IMR-90 (cell line): Measurements from ENCODE around the gene CES2. TPM values are rescaled to one million over a fixed set of nuclear protein-coding genes. Genes with fewer than 3 reads are reported as not detected.

ENCODE experiments used
- ATAC-seq: fragments of 200-7000 bp; cut with Tn5 transposase; 2 replicates; pipeline ENCODE4 v1.9.1; 2020; ENCODE audit warnings: low read depth, mild to moderate bottlenecking, moderate library complexity
- BruUV-seq: library from RNA; stranded (reverse); fragments of 400-500 nt; replicated peaks from 2 replicates; lab custom pipeline; 2021; lab: Mats Ljungman, UMichigan
- CTCF ChIA-PET: fragments of 300-600 bp; formaldehyde crosslinking; extraction: SDS; loops from one replicate; lab custom pipeline; 2021; ENCODE audit warnings: antibody characterized with exemption; lab: Yijun Ruan, JAX
- POLR2A ChIA-PET: fragments of 300-600 bp; sonication (Branson Sonifier 250); formaldehyde crosslinking; loops from one replicate; lab custom pipeline; 2022; ENCODE audit warnings: antibody characterized with exemption; ENCODE audit not compliant: unreplicated experiment; lab: Charles Lee
- DNase-seq: peaks from one replicate; pipeline ENCODE4 v3.0.0; 2013
- H2AFZ ChIP-seq: replicated peaks from 2 replicates; pipeline ENCODE3; 2013; ENCODE audit warnings: low read length, mild to moderate bottlenecking; ENCODE audit not compliant: poor library complexity
- H2AK5ac ChIP-seq: 2 replicates; pipeline ENCODE4 v1.6.1; 2013; ENCODE audit warnings: low read depth, low read length, inconsistent platforms
- H2AK9ac ChIP-seq: replicated peaks from 2 replicates; pipeline ENCODE3; 2013; ENCODE audit warnings: mild to moderate bottlenecking, low read depth, low read length, moderate library complexity; ENCODE audit not compliant: poor library complexity
- H2BK120ac ChIP-seq: 2 replicates; pipeline ENCODE4 v1.6.1; 2013; ENCODE audit warnings: low read depth, low read length, inconsistent platforms
- H2BK15ac ChIP-seq: 3 replicates; pipeline ENCODE4 v1.6.1; 2013; ENCODE audit warnings: low read depth, low read length, inconsistent platforms
- H2BK20ac ChIP-seq: 2 replicates; pipeline ENCODE4 v1.6.1; 2013; ENCODE audit warnings: low read depth, mild to moderate bottlenecking, inconsistent platforms, low read length, moderate library complexity
- H2BK5ac ChIP-seq: 2 replicates; pipeline ENCODE4 v1.6.1; 2013; ENCODE audit warnings: mild to moderate bottlenecking, low read depth, low read length, inconsistent platforms; ENCODE audit not compliant: poor library complexity, severe bottlenecking
- H3K14ac ChIP-seq: replicated peaks from 2 replicates; pipeline ENCODE4 v1.6.1; 2013; ENCODE audit warnings: low read depth, low read length, inconsistent platforms
- H3K18ac ChIP-seq: 2 replicates; pipeline ENCODE4 v1.6.1; 2013; ENCODE audit warnings: low read depth, low read length, control low read depth
- H3K23ac ChIP-seq: 2 replicates; pipeline ENCODE4 v1.6.1; 2013; ENCODE audit warnings: low read depth, low read length, inconsistent platforms
- H3K27ac ChIP-seq: 2 replicates; pipeline ENCODE4 v1.5.1; 2013; ENCODE audit warnings: mild to moderate bottlenecking, control low read depth, low read length; ENCODE audit not compliant: insufficient read depth
- H3K27me3 ChIP-seq: 2 replicates; pipeline ENCODE4 v1.6.1; 2013; ENCODE audit warnings: low read length; ENCODE audit not compliant: control insufficient read depth, insufficient read depth
- H3K36me3 ChIP-seq: 2 replicates; pipeline ENCODE4 v1.6.1; 2013; ENCODE audit warnings: low read length, mixed read lengths; ENCODE audit not compliant: control insufficient read depth, insufficient read depth
- H3K4ac ChIP-seq: 2 replicates; pipeline ENCODE4 v1.6.1; 2013; ENCODE audit warnings: low read depth, low read length, inconsistent platforms
- H3K4me1 ChIP-seq: 2 replicates; pipeline ENCODE4 v1.6.1; 2013; ENCODE audit warnings: low read length, mixed read lengths; ENCODE audit not compliant: control insufficient read depth, insufficient read depth
- H3K4me2 ChIP-seq: 2 replicates; pipeline ENCODE4 v1.6.1; 2013; ENCODE audit warnings: low read depth, mild to moderate bottlenecking, control low read depth, low read length, moderate library complexity
- H3K4me3 ChIP-seq: 2 replicates; pipeline ENCODE4 v1.5.1; 2013; ENCODE audit warnings: low read depth, mild to moderate bottlenecking, control low read depth, low read length, moderate library complexity; ENCODE audit not compliant: insufficient read depth
- H3K56ac ChIP-seq: 2 replicates; pipeline ENCODE4 v1.6.1; 2013; ENCODE audit warnings: low read length, inconsistent platforms; ENCODE audit not compliant: insufficient read depth; ENCODE audit errors: extremely low read depth
- H3K79me1 ChIP-seq, 2 experiments: 2 replicates each; pipeline ENCODE4 v1.6.1; 2013; ENCODE audit warnings: low read length in 2 of 2, inconsistent platforms in 1 of 2, low read depth in 1 of 2
- H3K9ac ChIP-seq: 2 replicates; pipeline ENCODE4 v1.6.1; 2013; ENCODE audit warnings: low read depth, low read length, control low read depth
- H3K9me1 ChIP-seq: 2 replicates; pipeline ENCODE4 v1.6.1; 2013; ENCODE audit warnings: low read length, inconsistent platforms; ENCODE audit not compliant: insufficient read depth
- H3K9me3 ChIP-seq: 2 replicates; pipeline ENCODE4 v1.6.1; 2013; ENCODE audit warnings: low read length; ENCODE audit not compliant: control insufficient read depth, insufficient read depth
- H4K20me1 ChIP-seq: 2 replicates; pipeline ENCODE4 v1.6.1; 2013; ENCODE audit warnings: low read length, inconsistent platforms; ENCODE audit not compliant: insufficient read depth
- H4K5ac ChIP-seq: 2 replicates; pipeline ENCODE4 v1.6.1; 2013; ENCODE audit warnings: mild to moderate bottlenecking, low read depth, low read length, control low read depth
- H4K8ac ChIP-seq, 2 experiments: 2 replicates each; pipeline ENCODE4 v1.6.1; 2013; ENCODE audit warnings: low read depth in 2 of 2, low read length in 2 of 2, control low read depth in 1 of 2, inconsistent platforms in 1 of 2
- H4K91ac ChIP-seq: 2 replicates; pipeline ENCODE4 v1.6.1; 2013; ENCODE audit warnings: low read depth, low read length, inconsistent platforms; ENCODE audit not compliant: insufficient read depth
- CEBPB ChIP-seq: IDR thresholded peaks from 2 replicates; pipeline ENCODE4 v1.6.1; 2012; ENCODE audit warnings: low read depth, low read length, improper control_type of control experiment
- MAZ ChIP-seq: IDR thresholded peaks from 2 replicates; pipeline ENCODE4 v1.6.1; 2012; ENCODE audit warnings: low read depth, mild to moderate bottlenecking, low read length, improper control_type of control experiment, moderate library complexity, borderline replicate concordance
- MXI1 ChIP-seq: IDR thresholded peaks from 2 replicates; pipeline ENCODE4 v1.6.1; 2012; ENCODE audit warnings: low read depth, mild to moderate bottlenecking, low read length, moderate library complexity, borderline replicate concordance
- NFE2L2 ChIP-seq: fragments of 150-350 bp; IDR thresholded peaks from 2 replicates; pipeline ENCODE4 v1.6.1; 2016; ENCODE audit warnings: low read depth, mild to moderate bottlenecking, low read length
- POLR2A ChIP-seq: IDR thresholded peaks from 2 replicates; pipeline ENCODE4 v1.6.1; 2012; ENCODE audit warnings: mild to moderate bottlenecking, low read depth, low read length
- RAD21 ChIP-seq: IDR thresholded peaks from 2 replicates; pipeline ENCODE4 v1.6.1; 2012; ENCODE audit warnings: low read length, improper control_type of control experiment
- RFX5 ChIP-seq: IDR thresholded peaks from 2 replicates; pipeline ENCODE4 v1.8.0; 2012; ENCODE audit warnings: low read depth, mild to moderate bottlenecking, low read length, moderate library complexity
- SMC3 ChIP-seq: fragments of 150-350 bp; IDR thresholded peaks from 2 replicates; pipeline ENCODE4 v1.6.1; 2016; ENCODE audit warnings: low read depth, mild to moderate bottlenecking, antibody characterized with exemption, low read length, moderate library complexity
- WGBS, 2 experiments: methylation state at CpG; one replicate each; pipeline versions ENCODE4 v1.1.5 to v1.1.7; 2013; ENCODE audit warnings: missing lambda C conversion rate in 2 of 2; ENCODE audit not compliant: insufficient read length in 1 of 2; ENCODE audit errors: extremely low coverage in 2 of 2; 5-methylcytosine and 5-hydroxymethylcytosine counted together
- dilution Hi-C: fragments of 300-500 bp; cut with HindIII; formaldehyde crosslinking; loops from one replicate; pipeline ENCODE4 v1.14.3; 2018; ENCODE audit warnings: low sequenced_read_pairs; ENCODE audit not compliant: unreplicated experiment
- in situ Hi-C: fragments of 300-500 bp; cut with MboI; formaldehyde crosslinking; loops from 3 replicates; pipeline ENCODE4 v1.14.3; 2019; ENCODE audit warnings: low sequenced_read_pairs, inconsistent platforms, mixed read lengths
- intact Hi-C: fragments of 100-400 bp; cut with micrococcal nuclease; formaldehyde crosslinking; loops from 2 replicates; pipeline ENCODE4 v1.10.0; 2022
- polyA plus RNA-seq, 3 experiments: library from polyadenylated mRNA; depleted of rRNA; stranded (reverse); fragments of >200 nt; gene quantifications; 2 replicates each; pipeline ENCODE4 v1.2.3, GENCODE V29; 2012; ENCODE audit warnings: low replicate concordance in 1 of 3
- total RNA-seq: library from RNA; depleted of rRNA; stranded (reverse); fragments of >200 nt; gene quantifications from 2 replicates; pipeline ENCODE4 v1.2.3, GENCODE V29; 2012
- TF ChIP-seq, protein P1 (sequence below): fragments of 150-350 bp; IDR thresholded peaks from 2 replicates; pipeline ENCODE4 v1.6.1; 2017; ENCODE audit warnings: mild to moderate bottlenecking, antibody characterized with exemption, low read length, low read depth
- TF ChIP-seq, protein P2 (sequence below): conservative IDR thresholded peaks from 2 replicates; pipeline ENCODE4 v1.5.1; 2012; ENCODE audit warnings: mild to moderate bottlenecking, low read depth, low read length, improper control_type of control experiment
- TF ChIP-seq, protein P3 (sequence below): fragments of 150-350 bp; IDR thresholded peaks from 2 replicates; pipeline ENCODE4 v1.6.1; 2016; ENCODE audit warnings: low read depth, mild to moderate bottlenecking, low read length, moderate library complexity, borderline replicate concordance

Gene CES2
- total and polyA plus RNA-seq, 2 of the 4 experiments (the other 2 are of a cell fraction), result 15.1 to 23.2 TPM

DNA sequence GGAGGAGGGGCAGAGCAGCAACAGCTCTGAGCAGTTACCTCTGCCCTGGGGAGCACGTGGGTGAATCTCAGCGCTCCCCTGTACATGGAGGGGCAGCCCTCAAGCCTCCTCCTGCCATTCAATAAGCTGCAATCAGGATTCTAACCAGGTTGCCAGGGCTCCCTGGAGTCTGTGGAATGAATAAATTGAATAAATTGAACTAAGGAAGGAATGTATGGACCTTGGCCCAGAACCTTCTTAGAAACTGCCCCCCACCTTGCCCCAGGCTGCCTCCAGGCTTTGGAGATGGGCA is 15.1 kb upstream of the CES2 start (continued):
- TF ChIP-seq, protein P1, sequence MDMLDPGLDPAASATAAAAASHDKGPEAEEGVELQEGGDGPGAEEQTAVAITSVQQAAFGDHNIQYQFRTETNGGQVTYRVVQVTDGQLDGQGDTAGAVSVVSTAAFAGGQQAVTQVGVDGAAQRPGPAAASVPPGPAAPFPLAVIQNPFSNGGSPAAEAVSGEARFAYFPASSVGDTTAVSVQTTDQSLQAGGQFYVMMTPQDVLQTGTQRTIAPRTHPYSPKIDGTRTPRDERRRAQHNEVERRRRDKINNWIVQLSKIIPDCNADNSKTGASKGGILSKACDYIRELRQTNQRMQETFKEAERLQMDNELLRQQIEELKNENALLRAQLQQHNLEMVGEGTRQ, result no peak
- TF ChIP-seq MXI1, result no peak

DNA sequence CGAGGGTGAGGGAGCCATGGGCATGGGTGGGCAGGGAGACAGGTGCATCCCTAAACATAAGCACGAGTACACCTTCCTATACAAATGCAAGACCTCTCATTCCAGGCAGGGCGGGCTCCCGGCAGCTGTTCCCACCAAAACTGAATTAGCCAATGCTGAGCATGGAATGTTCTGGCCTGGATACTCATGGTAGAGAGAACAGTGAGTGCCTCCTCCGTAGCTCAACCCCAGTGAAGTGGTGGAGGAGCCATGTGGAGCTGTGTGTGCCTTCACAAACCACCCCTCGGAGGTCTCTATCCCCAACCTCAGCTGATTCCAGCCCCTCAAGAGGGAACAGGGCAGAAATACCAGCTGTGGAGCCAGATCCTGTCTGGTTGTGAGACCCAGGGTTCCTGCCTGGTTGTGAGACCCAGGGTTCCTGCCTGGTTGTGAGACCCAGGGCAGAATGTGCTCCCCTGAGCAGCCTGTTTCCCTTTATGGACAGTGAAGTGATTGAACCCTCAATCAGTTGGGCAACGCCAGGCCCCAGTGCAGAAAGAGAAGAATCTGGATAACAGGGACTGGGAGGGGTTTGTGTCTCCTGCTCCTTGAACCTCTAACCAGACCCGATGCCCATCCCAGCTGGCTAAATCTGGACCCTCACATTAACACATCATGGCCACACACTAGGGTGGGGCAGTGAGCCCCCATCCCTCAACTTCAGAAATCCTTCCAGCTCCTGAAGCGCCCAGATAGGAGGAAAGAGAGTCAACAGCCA is 14.2 kb upstream of the CES2 start:
- no peaks in the 10 kb centered on the region for H3K9me1 ChIP-seq
- H2AK5ac ChIP-seq, result no peak overlapping the region
- H3K56ac ChIP-seq, result no peak overlapping the region
- dilution Hi-C loops (no loop called here), in situ Hi-C loops (no loop called here), intact Hi-C loops (no loop called here)
- no peak overlapping the region for H4K91ac ChIP-seq
- POLR2A ChIA-PET, result no interaction called here
- CTCF ChIA-PET, result no interaction called here
- BruUV-seq, result no TSS peak
- H3K4me1 ChIP-seq, result peaks cover 5% of the 10 kb centered on the region
- ATAC-seq (no peak), DNase-seq (no peak)
- no peak overlapping the region for H3K4me2 ChIP-seq
- no peaks in the 10 kb centered on the region for H4K20me1 ChIP-seq
- H3K23ac ChIP-seq, result no peak overlapping the region
- peaks cover 32% of the 10 kb centered on the region for H3K27me3 ChIP-seq
- H3K4me3 ChIP-seq, result no peak overlapping the region
- H3K9ac ChIP-seq, result no peak overlapping the region
- H3K14ac ChIP-seq, result no peak overlapping the region
- H2AFZ ChIP-seq, result no peak overlapping the region
- no peaks in the 10 kb centered on the region for H3K9me3 ChIP-seq
- H2BK15ac ChIP-seq, result no peak overlapping the region
- H3K18ac ChIP-seq, result no peak overlapping the region
- H2BK20ac ChIP-seq, result no peak overlapping the region
- H3K36me3 ChIP-seq, result no peaks in the 10 kb centered on the region
- H4K8ac ChIP-seq, result no peak overlapping the region
- H3K4ac ChIP-seq, result no peak overlapping the region
- no peak overlapping the region for H2BK120ac ChIP-seq
- 60% methylated on average over 1 of the region's 9 CpGs; no CpG with 5 or more reads in 1 of the 2 experiments for WGBS, 2 experiments
- H4K5ac ChIP-seq, result no peak overlapping the region
- H2BK5ac ChIP-seq, result no peak overlapping the region
- H3K27ac ChIP-seq, result no peak overlapping the region
- no peak overlapping the region for H2AK9ac ChIP-seq
- no peak for TF ChIP-seq SMC3
- TF ChIP-seq, protein P2, sequence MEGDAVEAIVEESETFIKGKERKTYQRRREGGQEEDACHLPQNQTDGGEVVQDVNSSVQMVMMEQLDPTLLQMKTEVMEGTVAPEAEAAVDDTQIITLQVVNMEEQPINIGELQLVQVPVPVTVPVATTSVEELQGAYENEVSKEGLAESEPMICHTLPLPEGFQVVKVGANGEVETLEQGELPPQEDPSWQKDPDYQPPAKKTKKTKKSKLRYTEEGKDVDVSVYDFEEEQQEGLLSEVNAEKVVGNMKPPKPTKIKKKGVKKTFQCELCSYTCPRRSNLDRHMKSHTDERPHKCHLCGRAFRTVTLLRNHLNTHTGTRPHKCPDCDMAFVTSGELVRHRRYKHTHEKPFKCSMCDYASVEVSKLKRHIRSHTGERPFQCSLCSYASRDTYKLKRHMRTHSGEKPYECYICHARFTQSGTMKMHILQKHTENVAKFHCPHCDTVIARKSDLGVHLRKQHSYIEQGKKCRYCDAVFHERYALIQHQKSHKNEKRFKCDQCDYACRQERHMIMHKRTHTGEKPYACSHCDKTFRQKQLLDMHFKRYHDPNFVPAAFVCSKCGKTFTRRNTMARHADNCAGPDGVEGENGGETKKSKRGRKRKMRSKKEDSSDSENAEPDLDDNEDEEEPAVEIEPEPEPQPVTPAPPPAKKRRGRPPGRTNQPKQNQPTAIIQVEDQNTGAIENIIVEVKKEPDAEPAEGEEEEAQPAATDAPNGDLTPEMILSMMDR, result no peak
- no peak; the same call in 1 of the 2 replicates for TF ChIP-seq POLR2A
- TF ChIP-seq, protein P1, result no peak
- no peak for TF ChIP-seq CEBPB
- TF ChIP-seq RFX5, result no peak
- TF ChIP-seq NFE2L2, result no peak
- TF ChIP-seq, protein P3, sequence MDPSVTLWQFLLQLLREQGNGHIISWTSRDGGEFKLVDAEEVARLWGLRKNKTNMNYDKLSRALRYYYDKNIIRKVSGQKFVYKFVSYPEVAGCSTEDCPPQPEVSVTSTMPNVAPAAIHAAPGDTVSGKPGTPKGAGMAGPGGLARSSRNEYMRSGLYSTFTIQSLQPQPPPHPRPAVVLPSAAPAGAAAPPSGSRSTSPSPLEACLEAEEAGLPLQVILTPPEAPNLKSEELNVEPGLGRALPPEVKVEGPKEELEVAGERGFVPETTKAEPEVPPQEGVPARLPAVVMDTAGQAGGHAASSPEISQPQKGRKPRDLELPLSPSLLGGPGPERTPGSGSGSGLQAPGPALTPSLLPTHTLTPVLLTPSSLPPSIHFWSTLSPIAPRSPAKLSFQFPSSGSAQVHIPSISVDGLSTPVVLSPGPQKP, result no peak
- TF ChIP-seq MAZ, result no peak
- TF ChIP-seq MXI1, result no peak
- no peak for TF ChIP-seq RAD21
- H3K79me1 ChIP-seq, result no peaks in the 10 kb centered on the region
